CD14-positive monocyte (primary cell): ENCODE measurements around the gene NRG4. TPM values are rescaled to one million over a fixed set of nuclear protein-coding genes. Genes with fewer than 3 reads are reported as not detected.

Source experiments
- DNase-seq, 3 donors: peaks; one replicate each; pipeline ENCODE4 v3.0.0-alpha.2; 2011 to 2022
- H2AFZ ChIP-seq: 2 replicates; pipeline ENCODE4 v1.6.0; 2012; ENCODE audit warnings: mild to moderate bottlenecking, low read depth, low read length, inconsistent platforms; ENCODE audit not compliant: insufficient read depth, poor library complexity, severe bottlenecking
- H3K27ac ChIP-seq, 2 donors: 1 replicate in 1 of 2; 2 replicates in 1 of 2; pipeline ENCODE4 v1.5.1; 2012 to 2013; ENCODE audit warnings: low read length in 2 of 2, control low read depth in 1 of 2, inconsistent platforms in 1 of 2, low read depth in 1 of 2, mild to moderate bottlenecking in 1 of 2
- H3K27me3 ChIP-seq, 2 donors: one replicate each; pipeline versions ENCODE4 v1.6.0 to v1.6.1; 2011 to 2013; ENCODE audit warnings: low read length in 2 of 2; ENCODE audit not compliant: control insufficient read depth in 2 of 2, insufficient read depth in 2 of 2
- H3K36me3 ChIP-seq, 2 donors: replicated peaks in 1 of 2; 1 replicate in 1 of 2; 2 replicates in 1 of 2; pipeline versions ENCODE4 v1.5.1 to v1.6.1; 2012 to 2013; ENCODE audit warnings: low read length in 2 of 2, control low read depth in 1 of 2, inconsistent platforms in 1 of 2, mild to moderate bottlenecking in 1 of 2; ENCODE audit not compliant: insufficient read depth in 2 of 2, control insufficient read depth in 1 of 2
- H3K4me1 ChIP-seq, 2 donors: 1 replicate in 1 of 2; 2 replicates in 1 of 2; pipeline versions ENCODE4 v1.5.1 to v1.6.1; 2012 to 2013; ENCODE audit warnings: low read length in 2 of 2, control low read depth in 1 of 2, inconsistent platforms in 1 of 2, mild to moderate bottlenecking in 1 of 2, moderate library complexity in 1 of 2; ENCODE audit not compliant: insufficient read depth in 2 of 2, control insufficient read depth in 1 of 2
- H3K4me2 ChIP-seq: replicated peaks from 2 replicates; pipeline ENCODE3; 2012; ENCODE audit warnings: low read length, moderate library complexity, mild to moderate bottlenecking; ENCODE audit not compliant: poor library complexity, severe bottlenecking; ENCODE audit errors: extremely low read depth
- H3K4me3 ChIP-seq, 3 experiments: fragments of 200-600 bp in 1 of 3; sonication (generic) in 1 of 3; replicated peaks in 1 of 3; 1 replicate in 2 of 3; 2 replicates in 1 of 3; pipeline ENCODE4 v1.5.1; 2011 to 2013; ENCODE audit warnings: low read length in 3 of 3, mild to moderate bottlenecking in 3 of 3, control low read depth in 2 of 3, low read depth in 2 of 3, inconsistent platforms in 1 of 3, moderate library complexity in 1 of 3
- H3K79me2 ChIP-seq: 2 replicates; pipeline ENCODE4 v1.6.0; 2012; ENCODE audit warnings: mild to moderate bottlenecking, control low read depth, inconsistent platforms, low read length, moderate library complexity; ENCODE audit not compliant: insufficient read depth
- H3K9ac ChIP-seq: 2 replicates; pipeline ENCODE4 v1.6.0; 2017; ENCODE audit warnings: low read length, mild to moderate bottlenecking; ENCODE audit not compliant: insufficient read depth, poor library complexity, severe bottlenecking
- H3K9me3 ChIP-seq, 2 donors: replicated peaks in 1 of 2; 1 replicate in 1 of 2; 2 replicates in 1 of 2; pipeline versions ENCODE4 v1.5.1 to v1.6.1; 2012 to 2013; ENCODE audit warnings: low read length in 2 of 2, control low read depth in 1 of 2; ENCODE audit not compliant: control insufficient read depth in 1 of 2, insufficient read depth in 1 of 2
- H4K20me1 ChIP-seq: 2 replicates; pipeline ENCODE4 v1.6.0; 2012; ENCODE audit warnings: mild to moderate bottlenecking, low read length, control low read depth, moderate library complexity; ENCODE audit not compliant: insufficient read depth
- H3K27ac Mint-ChIP-seq, 7 donors: one replicate each; pipeline ENCODE4 v1.8.0; 2020; ENCODE audit warnings: mild to moderate bottlenecking in 7 of 7, mixed read lengths in 7 of 7, moderate library complexity in 6 of 7, inconsistent platforms in 2 of 7
- H3K27me3 Mint-ChIP-seq, 3 donors: one replicate each; pipeline ENCODE4 v1.8.0; 2021 to 2022; ENCODE audit warnings: low read depth in 3 of 3, mild to moderate bottlenecking in 3 of 3, mixed read lengths in 3 of 3, moderate library complexity in 3 of 3, inconsistent platforms in 1 of 3
- H3K36me3 Mint-ChIP-seq, 2 donors: one replicate each; pipeline ENCODE4 v1.8.0; 2020; ENCODE audit warnings: mixed read lengths in 2 of 2, inconsistent platforms in 1 of 2, mild to moderate bottlenecking in 1 of 2
- H3K4me1 Mint-ChIP-seq: one replicate; pipeline ENCODE4 v1.8.0; 2020; ENCODE audit warnings: mild to moderate bottlenecking, mixed read lengths
- H3K4me3 Mint-ChIP-seq, 2 donors: one replicate each; pipeline ENCODE4 v1.8.0; 2020; ENCODE audit warnings: mild to moderate bottlenecking in 2 of 2, mixed read lengths in 2 of 2, moderate library complexity in 1 of 2
- H3K9me3 Mint-ChIP-seq, 7 donors: one replicate each; pipeline ENCODE4 v1.8.0; 2020 to 2022; ENCODE audit warnings: mixed read lengths in 7 of 7, mild to moderate bottlenecking in 6 of 7, moderate library complexity in 6 of 7, inconsistent platforms in 2 of 7
- WGBS: methylation state at CpG from one replicate; pipeline ENCODE4 v1.1.5; 2013; ENCODE audit warnings: missing lambda C conversion rate; ENCODE audit not compliant: insufficient coverage; 5-methylcytosine and 5-hydroxymethylcytosine counted together
- intact Hi-C, 2 donors: fragments of 100-400 bp; cut with micrococcal nuclease; formaldehyde crosslinking; loops; one replicate each; pipeline versions ENCODE4 v1.15.0 to v1.15.1; 2023
- polyA plus RNA-seq, 3 donors: library from polyadenylated mRNA; depleted of rRNA in 1 of 3; unstranded in 2 of 3; stranded (reverse) in 1 of 3; fragments of 300-500 nt in 2 of 3; fragments of >200 nt in 1 of 3; fragmentation: Illumina TruSeq in 2 of 3; gene quantifications; 1 replicate in 2 of 3; 2 replicates in 1 of 3; pipeline ENCODE4 v1.2.3, GENCODE V29; 2012 to 2021
- TF ChIP-seq, protein P1 (sequence below): fragments of 200-600 bp; IDR thresholded peaks from one replicate; pipeline ENCODE4 v1.8.0; 2022; ENCODE audit warnings: antibody characterized with exemption, mild to moderate bottlenecking

The NRG4 gene
- polyA plus RNA-seq, 3 donors, result 0.13 to 0.44 (median 0.20) TPM

DNA sequence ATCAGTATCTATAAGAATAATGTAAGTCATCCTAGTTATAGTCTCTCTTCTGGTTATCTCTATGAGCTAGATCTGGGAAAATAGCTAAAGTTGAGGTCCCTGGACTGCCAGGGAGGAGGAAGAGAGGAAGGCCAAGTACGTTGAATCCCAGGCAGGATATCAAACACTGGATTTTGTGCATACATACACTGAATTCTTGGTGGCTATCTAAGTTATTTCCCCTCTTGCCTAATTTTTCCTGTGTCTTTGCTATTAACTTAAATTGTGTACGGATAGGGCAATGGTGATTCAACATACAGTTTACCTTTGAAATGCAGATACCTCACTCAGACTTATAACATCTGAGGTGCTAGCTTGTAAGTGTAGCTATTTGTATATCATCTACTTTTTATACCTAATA lies 81.4 kb downstream of the NRG4 start:
- H4K20me1 ChIP-seq, result no peaks in the 10 kb centered on the region
- no peaks in the 10 kb centered on the region for H3K9me3 ChIP-seq
- no peak overlapping the region for H3K27ac ChIP-seq
- H3K4me2 ChIP-seq, result no peak overlapping the region
- Mint-ChIP-seq H3K27me3 (no peaks in the 10 kb centered on the region), H3K9me3 (no peaks in the 10 kb centered on the region), H3K36me3 (peaks cover 60 to 66% of the 10 kb centered on the region in 2 donors), H3K4me1 (peaks cover 3% of the 10 kb centered on the region), H3K4me3 (no peak overlapping the region), H3K27ac (peak overlapping the region in 1 of 7 donors; percentile 40)
- H3K36me3 ChIP-seq, result peaks cover 54 to 87% of the 10 kb centered on the region in 2 donors
- TF ChIP-seq, protein P1, sequence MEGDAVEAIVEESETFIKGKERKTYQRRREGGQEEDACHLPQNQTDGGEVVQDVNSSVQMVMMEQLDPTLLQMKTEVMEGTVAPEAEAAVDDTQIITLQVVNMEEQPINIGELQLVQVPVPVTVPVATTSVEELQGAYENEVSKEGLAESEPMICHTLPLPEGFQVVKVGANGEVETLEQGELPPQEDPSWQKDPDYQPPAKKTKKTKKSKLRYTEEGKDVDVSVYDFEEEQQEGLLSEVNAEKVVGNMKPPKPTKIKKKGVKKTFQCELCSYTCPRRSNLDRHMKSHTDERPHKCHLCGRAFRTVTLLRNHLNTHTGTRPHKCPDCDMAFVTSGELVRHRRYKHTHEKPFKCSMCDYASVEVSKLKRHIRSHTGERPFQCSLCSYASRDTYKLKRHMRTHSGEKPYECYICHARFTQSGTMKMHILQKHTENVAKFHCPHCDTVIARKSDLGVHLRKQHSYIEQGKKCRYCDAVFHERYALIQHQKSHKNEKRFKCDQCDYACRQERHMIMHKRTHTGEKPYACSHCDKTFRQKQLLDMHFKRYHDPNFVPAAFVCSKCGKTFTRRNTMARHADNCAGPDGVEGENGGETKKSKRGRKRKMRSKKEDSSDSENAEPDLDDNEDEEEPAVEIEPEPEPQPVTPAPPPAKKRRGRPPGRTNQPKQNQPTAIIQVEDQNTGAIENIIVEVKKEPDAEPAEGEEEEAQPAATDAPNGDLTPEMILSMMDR, result no peak
- H3K4me1 ChIP-seq, result no peaks in the 10 kb centered on the region
- no peak overlapping the region for H3K9ac ChIP-seq
- H3K27me3 ChIP-seq, result no peaks in the 10 kb centered on the region
- intact Hi-C loops, result no loop called here
- no peaks in the 10 kb centered on the region for H3K79me2 ChIP-seq
- H3K4me3 ChIP-seq, result no peak overlapping the region
- no CpG with 5 or more reads among the region's 2 CpGs for WGBS
- no peak for DNase-seq
- no peak overlapping the region for H2AFZ ChIP-seq

GRCh38 chr15:75929799-75930565 lies 82.2 kb downstream of the NRG4 start:
- H3K4me3 Mint-ChIP-seq, result no peak overlapping the region
- no peaks in the 10 kb centered on the region for H3K9me3 ChIP-seq
- peaks cover 56 to 66% of the 10 kb centered on the region in 2 donors for H3K36me3 Mint-ChIP-seq
- DNase-seq, result no peak
- TF ChIP-seq, protein P1, result no peak
- no peak overlapping the region for H2AFZ ChIP-seq
- H3K9me3 Mint-ChIP-seq, result no peaks in the 10 kb centered on the region
- no peak overlapping the region for H3K27ac Mint-ChIP-seq
- no peak overlapping the region for H3K9ac ChIP-seq
- WGBS, result 80% methylated on average over 1 of the region's 5 CpGs
- H3K36me3 ChIP-seq, result peaks cover 50 to 78% of the 10 kb centered on the region in 2 donors
- H3K4me3 ChIP-seq, result no peak overlapping the region
- H3K27ac ChIP-seq, result no peak overlapping the region
- H3K79me2 ChIP-seq, result no peaks in the 10 kb centered on the region
- H4K20me1 ChIP-seq, result no peaks in the 10 kb centered on the region
- no peaks in the 10 kb centered on the region for H3K27me3 Mint-ChIP-seq
- peaks cover 9% of the 10 kb centered on the region for H3K4me1 Mint-ChIP-seq
- H3K4me2 ChIP-seq, result no peak overlapping the region
- no peaks in the 10 kb centered on the region for H3K27me3 ChIP-seq
- intact Hi-C loops, result loop anchor here in 1 of 2 donors (5.0 kb wide), 1 partner anchor 207 kb away; no protein-coding TSS in a partner anchor
- peaks cover 0 to 8% of the 10 kb centered on the region in 2 donors for H3K4me1 ChIP-seq
